CD4-positive, alpha-beta T cell treated with Interleukin-10 for 1 hour (primary cell): ENCODE measurements around the gene SLC7A9.
"Not testable (repeated sequence)": the region's sequence is repeated elsewhere in the genome, so short reads cannot be mapped to it uniquely, and the experiment has no call there.

ENCODE experiments used
- DNase-seq: peaks from one replicate; pipeline ENCODE4 v3.0.0-alpha.2; 2020

Gene SLC7A9

GRCh38 chr19:32869369-32869965, at the start of gene SLC7A9:
Gene SLC7A9, minus strand, starts transcription at chr19:32869767. Its CDS starts 1,233 bp downstream, at chr19:32868534.
- no peak for DNase-seq

- DNase-seq, result no peak
These were observed 49.8 kb upstream of the SLC7A9 start for GRCh38 chr19:32919365-32919764.

- DNase-seq, result no peak
These were observed 48.0 kb upstream of the SLC7A9 start for GRCh38 chr19:32917616-32917996.

GRCh38 chr19:32916969-32917615, 47.5 kb upstream of the SLC7A9 start:
- DNase-seq, result no peak

- no peak for DNase-seq
These were observed 45.5 kb upstream of the SLC7A9 start for GRCh38 chr19:32914879-32915660.

GRCh38 chr19:32911467-32911866, 41.9 kb upstream of the SLC7A9 start:
- DNase-seq, result no peak

GRCh38 chr19:32910874-32911273, 41.3 kb upstream of the SLC7A9 start:
- no peak for DNase-seq

GRCh38 chr19:32910094-32910493, 40.5 kb upstream of the SLC7A9 start:
- DNase-seq, result no peak

GRCh38 chr19:32909257-32909656, 39.7 kb upstream of the SLC7A9 start:
- no peak for DNase-seq

GRCh38 chr19:32908641-32909190, 39.1 kb upstream of the SLC7A9 start:
- DNase-seq, result no peak

- DNase-seq, result no peak
These were observed 32.9 kb upstream of the SLC7A9 start for GRCh38 chr19:32902448-32902847.

GRCh38 chr19:32901504-32902161, 32.1 kb upstream of the SLC7A9 start:
- DNase-seq, result no peak

GRCh38 chr19:32896516-32897214, 27.1 kb upstream of the SLC7A9 start:
- DNase-seq, result no peak

GRCh38 chr19:32895384-32895783, 25.8 kb upstream of the SLC7A9 start:
- no peak for DNase-seq

GRCh38 chr19:32891609-32892008, 22.0 kb upstream of the SLC7A9 start:
- DNase-seq, result no peak

GRCh38 chr19:32890841-32891240, 21.3 kb upstream of the SLC7A9 start:
- no peak for DNase-seq

GRCh38 chr19:32890326-32890725, 20.8 kb upstream of the SLC7A9 start:
- no peak for DNase-seq

GRCh38 chr19:32889137-32889934, 19.8 kb upstream of the SLC7A9 start:
- no peak for DNase-seq

GRCh38 chr19:32887572-32888215, 18.1 kb upstream of the SLC7A9 start:
- no peak for DNase-seq

GRCh38 chr19:32886241-32886640, 16.7 kb upstream of the SLC7A9 start:
- no peak for DNase-seq

- DNase-seq, result not testable (repeated sequence)
These were observed 15.7 kb upstream of the SLC7A9 start for GRCh38 chr19:32885255-32885654.
